Osteoblast (primary cell): ENCODE data around the gene UBXN10. TPM values are rescaled to one million over a fixed set of nuclear protein-coding genes. Genes with fewer than 3 reads are reported as not detected.

Experiments used
- DNase-seq: peaks from one replicate; pipeline ENCODE4 v3.0.0; 2011; ENCODE audit warnings: low spot score, mixed read lengths; ENCODE audit not compliant: insufficient read length; ENCODE audit errors: missing footprints
- H2AFZ ChIP-seq: 2 replicates; pipeline ENCODE4 v1.6.0; 2011; ENCODE audit warnings: mild to moderate bottlenecking, low read length
- H3K27ac ChIP-seq: 2 replicates; pipeline ENCODE4 v1.5.1; 2011; ENCODE audit warnings: mild to moderate bottlenecking, low read depth, low read length, moderate library complexity
- H3K27me3 ChIP-seq: 2 replicates; pipeline ENCODE4 v1.6.0; 2012; ENCODE audit warnings: mild to moderate bottlenecking, control low read depth, inconsistent platforms, low read length, moderate library complexity; ENCODE audit not compliant: insufficient read depth
- H3K36me3 ChIP-seq: 2 replicates; pipeline ENCODE4 v1.5.1; 2011; ENCODE audit warnings: mild to moderate bottlenecking, low read length, control low read depth, moderate library complexity; ENCODE audit not compliant: insufficient read depth
- H3K4me1 ChIP-seq: 2 replicates; pipeline ENCODE4 v1.5.1; 2011; ENCODE audit warnings: mild to moderate bottlenecking, low read length, control low read depth, moderate library complexity; ENCODE audit not compliant: insufficient read depth
- H3K4me2 ChIP-seq: 2 replicates; pipeline ENCODE4 v1.6.0; 2011; ENCODE audit warnings: mild to moderate bottlenecking, low read length; ENCODE audit not compliant: insufficient read depth
- H3K4me3 ChIP-seq: fragments of 200-600 bp; sonication (generic); 3 replicates; pipeline ENCODE4 v1.5.1; 2012; ENCODE audit warnings: mild to moderate bottlenecking, low read length, inconsistent platforms; ENCODE audit not compliant: insufficient read depth
- H3K79me2 ChIP-seq: 2 replicates; pipeline ENCODE4 v1.6.0; 2012; ENCODE audit warnings: mild to moderate bottlenecking, low read length, control low read depth, inconsistent platforms; ENCODE audit not compliant: insufficient read depth
- H3K9me3 ChIP-seq: 2 replicates; pipeline ENCODE4 v1.5.1; 2011; ENCODE audit warnings: low read depth, low read length, control low read depth
- H4K20me1 ChIP-seq: 2 replicates; pipeline ENCODE4 v1.6.0; 2012; ENCODE audit warnings: mild to moderate bottlenecking, low read length, control low read depth; ENCODE audit not compliant: insufficient read depth
- CTCF ChIP-seq: IDR thresholded peaks from 2 replicates; pipeline ENCODE4 v1.5.1; 2011; ENCODE audit warnings: mild to moderate bottlenecking, low read depth, low read length, moderate library complexity; ENCODE audit errors: extremely low read depth
- total RNA-seq: library from RNA; depleted of rRNA; stranded (reverse); fragments of >200 nt; gene quantifications from 2 replicates; pipeline ENCODE4 v1.2.3, GENCODE V29; 2012

Gene UBXN10
- total RNA-seq, 1 donor: under 0.01 TPM

- no peaks in the 10 kb centered on the region for H3K9me3 ChIP-seq
- no peak overlapping the region for H3K27ac ChIP-seq
- H3K4me2 ChIP-seq: no peak overlapping the region
- H3K27me3 ChIP-seq: peaks cover 79% of the 10 kb centered on the region
- DNase-seq: no peak
- H3K4me1 ChIP-seq: no peaks in the 10 kb centered on the region
- no peak overlapping the region for H2AFZ ChIP-seq
- TF ChIP-seq CTCF: no peak
- no peak overlapping the region for H3K4me3 ChIP-seq
- H3K36me3 ChIP-seq: no peaks in the 10 kb centered on the region
- no peaks in the 10 kb centered on the region for H4K20me1 ChIP-seq
- no peaks in the 10 kb centered on the region for H3K79me2 ChIP-seq
These were observed 1.4 kb downstream of the UBXN10 start for GRCh38 chr1:20187103-20187812.

- H2AFZ ChIP-seq: no peak overlapping the region
- H3K9me3 ChIP-seq: no peaks in the 10 kb centered on the region
- H3K4me2 ChIP-seq: no peak overlapping the region
- TF ChIP-seq CTCF: no peak
- H3K4me3 ChIP-seq: no peak overlapping the region
- no peaks in the 10 kb centered on the region for H3K36me3 ChIP-seq
- no peak for DNase-seq
- H4K20me1 ChIP-seq: no peaks in the 10 kb centered on the region
- no peaks in the 10 kb centered on the region for H3K79me2 ChIP-seq
- H3K27ac ChIP-seq: no peak overlapping the region
- H3K27me3 ChIP-seq: peaks cover 82% of the 10 kb centered on the region
- no peaks in the 10 kb centered on the region for H3K4me1 ChIP-seq
These were observed 2.0 kb downstream of the UBXN10 start for GRCh38 chr1:20187813-20188454.

- Histone ChIP-seq H3K4me1 (no peaks in the 10 kb centered on the region), H3K9me3 (no peaks in the 10 kb centered on the region), H2AFZ (no peak overlapping the region), H3K4me3 (no peak overlapping the region), H3K36me3 (no peaks in the 10 kb centered on the region), H3K27ac (no peak overlapping the region), H4K20me1 (no peaks in the 10 kb centered on the region), H3K4me2 (no peak overlapping the region), H3K79me2 (no peaks in the 10 kb centered on the region), H3K27me3 (peaks cover 82% of the 10 kb centered on the region)
- no peak for DNase-seq
- TF ChIP-seq CTCF: no peak
These were observed 2.5 kb downstream of the UBXN10 start for GRCh38 chr1:20188455-20188817.

- no peak overlapping the region for H3K4me2 ChIP-seq
- DNase-seq: no peak
- H2AFZ ChIP-seq: no peak overlapping the region
- no peaks in the 10 kb centered on the region for H4K20me1 ChIP-seq
- H3K27me3 ChIP-seq: peaks cover 80% of the 10 kb centered on the region
- H3K9me3 ChIP-seq: no peaks in the 10 kb centered on the region
- no peaks in the 10 kb centered on the region for H3K36me3 ChIP-seq
- TF ChIP-seq CTCF: no peak
- H3K4me3 ChIP-seq: no peak overlapping the region
- H3K4me1 ChIP-seq: no peaks in the 10 kb centered on the region
- H3K79me2 ChIP-seq: no peaks in the 10 kb centered on the region
- no peak overlapping the region for H3K27ac ChIP-seq
These were observed 3.8 kb downstream of the UBXN10 start for GRCh38 chr1:20189664-20190063.
